A549 (cell line): ENCODE data around the gene SHLD1. TPM values are rescaled to one million over a fixed set of nuclear protein-coding genes. Genes with fewer than 3 reads are reported as not detected.

Experiments
- ATAC-seq, 2 experiments: fragments of 200-7000 bp in 1 of 2; fragments of >200 bp in 1 of 2; cut with Nextera tagmentation in 1 of 2; cut with Tn5 transposase in 1 of 2; 3 replicates each; pipeline versions ENCODE4 v1.8.0 to v1.9.1; 2018 to 2020; ENCODE audit warnings: mild to moderate bottlenecking in 1 of 2, moderate library complexity in 1 of 2
- CTCF ChIA-PET: fragments of 300-600 bp; sonication (Branson Sonifier 250); formaldehyde crosslinking; extraction: SDS; loops from one replicate; lab custom pipeline; 2021; ENCODE audit warnings: antibody characterized with exemption, inconsistent platforms; lab: Yijun Ruan, JAX
- POLR2A ChIA-PET: fragments of 350-600 bp; formaldehyde crosslinking; extraction: SDS; loops from one replicate; lab custom pipeline; 2021; ENCODE audit warnings: antibody characterized with exemption, inconsistent platforms; lab: Yijun Ruan, JAX
- DNase-seq, 2 experiments: peaks; one replicate each; pipeline versions ENCODE4 v3.0.0 to v3.0.0-alpha.2; 2011 to 2016; ENCODE audit warnings: low read depth in 1 of 2, low spot score in 1 of 2
- FAIRE-seq: peaks from 2 replicates; lab custom pipeline; 2011; peaks lifted over from hg19 to GRCh38; lab: Jason Lieb, UNC
- H3K27ac ChIP-seq, 2 experiments: fragments of >200 bp; sonication (Bioruptor Twin); formaldehyde crosslinking; 3 replicates each; pipeline ENCODE4 v1.5.1; 2016 to 2017
- H3K4me1 ChIP-seq: fragments of >200 bp; sonication (Bioruptor Twin); formaldehyde crosslinking; 3 replicates; pipeline ENCODE4 v1.6.1; 2016
- H3K4me2 ChIP-seq: fragments of >200 bp; sonication (Bioruptor Twin); formaldehyde crosslinking; 3 replicates; pipeline ENCODE4 v1.6.1; 2016
- H3K4me3 ChIP-seq: fragments of >200 bp; sonication (Bioruptor Twin); formaldehyde crosslinking; 3 replicates; pipeline ENCODE4 v1.5.1; 2016
- H3K9me3 ChIP-seq: fragments of >200 bp; sonication (Bioruptor Twin); formaldehyde crosslinking; 3 replicates; pipeline ENCODE4 v1.6.1; 2016
- BHLHE40 ChIP-seq: IDR thresholded peaks from 2 replicates; pipeline ENCODE4 v1.6.1; 2012; ENCODE audit warnings: low read depth, low read length, inconsistent platforms
- CBX8 ChIP-seq: fragments of 200-600 bp; sonication (generic); IDR thresholded peaks from 2 replicates; pipeline ENCODE4 v1.6.1; 2016
- CEBPB ChIP-seq, 2 experiments: fragments of >200 bp in 1 of 2; sonication (Bioruptor Twin) in 1 of 2; formaldehyde crosslinking in 1 of 2; IDR thresholded peaks; 2 replicates each; pipeline ENCODE4 v1.6.1; 2012 to 2016
- CHD2 ChIP-seq: fragments of 150-350 bp; IDR thresholded peaks from 2 replicates; pipeline ENCODE4 v1.6.1; 2014; ENCODE audit warnings: low read length; ENCODE audit not compliant: partially characterized antibody
- EHF ChIP-seq: fragments of 250-450 bp; sonication (Bioruptor Pico); IDR thresholded peaks from 2 replicates; pipeline ENCODE4 v1.5.0; 2020; ENCODE audit warnings: mild to moderate bottlenecking
- GATA3 ChIP-seq: IDR thresholded peaks from 2 replicates; pipeline ENCODE4 v1.6.1; 2012; ENCODE audit warnings: borderline replicate concordance
- HEYL ChIP-seq: fragments of 250-450 bp; sonication (Bioruptor Pico); IDR thresholded peaks from 2 replicates; pipeline ENCODE4 v1.8.0; 2021; ENCODE audit warnings: mild to moderate bottlenecking, moderate library complexity
- HOXB5 ChIP-seq: fragments of 250-450 bp; sonication (Bioruptor Pico); IDR thresholded peaks from 2 replicates; pipeline ENCODE4 v1.5.0; 2020; ENCODE audit warnings: mild to moderate bottlenecking, moderate library complexity
- JUN ChIP-seq, 2 experiments: fragments of >200 bp; sonication (Bioruptor Twin); formaldehyde crosslinking; IDR thresholded peaks; 2 replicates in 1 of 2; 3 replicates in 1 of 2; pipeline ENCODE4 v1.6.1; 2016 to 2017
- KDM1A ChIP-seq: fragments of 200-600 bp; sonication (generic); IDR thresholded peaks from 2 replicates; pipeline ENCODE4 v1.6.1; 2016; ENCODE audit warnings: low read depth, mild to moderate bottlenecking
- MAZ ChIP-seq: fragments of 150-350 bp; IDR thresholded peaks from 2 replicates; pipeline ENCODE4 v1.6.1; 2014; ENCODE audit warnings: antibody characterized with exemption, low read depth, low read length, borderline replicate concordance
- MYC ChIP-seq: IDR thresholded peaks from 2 replicates; pipeline ENCODE4 v1.6.1; 2012; ENCODE audit warnings: mild to moderate bottlenecking, inconsistent platforms, low read length, improper control_type of control experiment, borderline replicate concordance
- NPAS2 ChIP-seq: fragments of 250-450 bp; sonication (Bioruptor Pico); IDR thresholded peaks from 2 replicates; pipeline ENCODE4 v1.8.0; 2022; ENCODE audit warnings: mild to moderate bottlenecking, moderate library complexity, borderline replicate concordance
- ZFP36 ChIP-seq: fragments of 450-650 bp; IDR thresholded peaks from 2 replicates; pipeline ENCODE4 v1.6.1; 2014; ENCODE audit warnings: borderline replicate concordance; ENCODE audit not compliant: partially characterized antibody
- ZSCAN20 ChIP-seq: fragments of 250-450 bp; sonication (Bioruptor Pico); IDR thresholded peaks from 2 replicates; pipeline ENCODE4 v1.8.0; 2022; ENCODE audit warnings: mild to moderate bottlenecking, moderate library complexity
- WGBS: methylation state at CpG from one replicate; pipeline ENCODE4 v1.1.6; 2017; ENCODE audit errors: missing lambda C conversion rate; 5-methylcytosine and 5-hydroxymethylcytosine counted together
- polyA plus RNA-seq, 4 experiments: library from polyadenylated mRNA; depleted of rRNA in 3 of 4; stranded (reverse); fragments of >200 nt; fragmentation: RNase III in 1 of 4; extraction: RNeasy Plus Mini Kit Qiagen cat#74134 plus additional on column Dnase treatment in 1 of 4; gene quantifications; 2 replicates in 3 of 4; 3 replicates in 1 of 4; pipeline ENCODE4 v1.2.3, GENCODE V29; 2011 to 2017
- TF ChIP-seq, protein P1 (sequence below): fragments of 200-600 bp; sonication (generic); IDR thresholded peaks from 2 replicates; pipeline ENCODE4 v1.6.1; 2016; ENCODE audit warnings: antibody characterized with exemption, mild to moderate bottlenecking, moderate library complexity
- TF ChIP-seq, protein P2 (sequence below): fragments of >200 bp; sonication (Bioruptor Twin); formaldehyde crosslinking; IDR thresholded peaks from 3 replicates; pipeline ENCODE4 v1.5.1; 2016
- TF ChIP-seq, protein P3 (sequence below): fragments of >200 bp; sonication (Bioruptor Twin); formaldehyde crosslinking; IDR thresholded peaks from 3 replicates; pipeline ENCODE4 v1.6.1; 2016
- TF ChIP-seq, protein P4 (sequence below): IDR thresholded peaks from 2 replicates; pipeline ENCODE4 v1.6.1; 2012; ENCODE audit warnings: low read depth, borderline replicate concordance

SHLD1 gene
- polyA plus RNA-seq, 2 of the 4 experiments (the other 2 are of a cell fraction): 6.5 to 18.4 TPM

DNA sequence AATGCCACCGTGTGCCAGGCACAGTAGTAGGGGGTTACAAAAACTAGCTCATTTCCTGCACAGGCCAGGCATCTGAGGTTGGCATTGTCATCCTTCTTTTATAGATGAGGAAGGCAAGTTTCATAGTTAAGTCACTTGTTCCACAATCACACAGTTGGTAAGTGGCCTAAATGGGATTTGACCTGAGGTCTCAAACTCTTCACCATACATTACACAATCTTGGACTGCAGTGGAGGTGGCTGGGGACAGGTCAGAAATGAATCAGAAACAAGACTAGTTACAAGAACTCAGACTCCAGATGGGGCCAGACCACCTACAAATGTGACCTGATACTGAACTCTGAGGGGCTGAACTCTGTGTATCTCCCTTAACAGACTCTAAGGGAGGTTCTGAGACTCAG lies 150.7 kb downstream of the SHLD1 start:
- Histone ChIP-seq H3K9me3 (no peaks in the 10 kb centered on the region), H3K4me2 (no peak overlapping the region), H3K4me3 (no peak overlapping the region), H3K27ac (no peak overlapping the region), H3K4me1 (no peaks in the 10 kb centered on the region)
- POLR2A ChIA-PET: no interaction called here
- DNase-seq (no peak), FAIRE-seq (no peak), ATAC-seq (peak in 1 of 2 experiments; percentile 27; a peak in 2 of 6 replicates)
- CTCF ChIA-PET: interaction anchor here (0.7 kb wide), 1 partner anchor 12 kb away, joined by 3 read pairs; no protein-coding TSS in a partner anchor
- 73% methylated on average over 1 of the region's 1 CpG for WGBS
- TF ChIP-seq HEYL (CRISPR knock-in tag): no peak
- no peak for TF ChIP-seq BHLHE40
- no peak for TF ChIP-seq CBX8
- TF ChIP-seq HOXB5 (CRISPR knock-in tag): no peak
- no peak for TF ChIP-seq JUN (IDR thresholded peaks at IDR 0.05)
- TF ChIP-seq, protein P1, sequence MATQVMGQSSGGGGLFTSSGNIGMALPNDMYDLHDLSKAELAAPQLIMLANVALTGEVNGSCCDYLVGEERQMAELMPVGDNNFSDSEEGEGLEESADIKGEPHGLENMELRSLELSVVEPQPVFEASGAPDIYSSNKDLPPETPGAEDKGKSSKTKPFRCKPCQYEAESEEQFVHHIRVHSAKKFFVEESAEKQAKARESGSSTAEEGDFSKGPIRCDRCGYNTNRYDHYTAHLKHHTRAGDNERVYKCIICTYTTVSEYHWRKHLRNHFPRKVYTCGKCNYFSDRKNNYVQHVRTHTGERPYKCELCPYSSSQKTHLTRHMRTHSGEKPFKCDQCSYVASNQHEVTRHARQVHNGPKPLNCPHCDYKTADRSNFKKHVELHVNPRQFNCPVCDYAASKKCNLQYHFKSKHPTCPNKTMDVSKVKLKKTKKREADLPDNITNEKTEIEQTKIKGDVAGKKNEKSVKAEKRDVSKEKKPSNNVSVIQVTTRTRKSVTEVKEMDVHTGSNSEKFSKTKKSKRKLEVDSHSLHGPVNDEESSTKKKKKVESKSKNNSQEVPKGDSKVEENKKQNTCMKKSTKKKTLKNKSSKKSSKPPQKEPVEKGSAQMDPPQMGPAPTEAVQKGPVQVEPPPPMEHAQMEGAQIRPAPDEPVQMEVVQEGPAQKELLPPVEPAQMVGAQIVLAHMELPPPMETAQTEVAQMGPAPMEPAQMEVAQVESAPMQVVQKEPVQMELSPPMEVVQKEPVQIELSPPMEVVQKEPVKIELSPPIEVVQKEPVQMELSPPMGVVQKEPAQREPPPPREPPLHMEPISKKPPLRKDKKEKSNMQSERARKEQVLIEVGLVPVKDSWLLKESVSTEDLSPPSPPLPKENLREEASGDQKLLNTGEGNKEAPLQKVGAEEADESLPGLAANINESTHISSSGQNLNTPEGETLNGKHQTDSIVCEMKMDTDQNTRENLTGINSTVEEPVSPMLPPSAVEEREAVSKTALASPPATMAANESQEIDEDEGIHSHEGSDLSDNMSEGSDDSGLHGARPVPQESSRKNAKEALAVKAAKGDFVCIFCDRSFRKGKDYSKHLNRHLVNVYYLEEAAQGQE: no peak
- no peak for TF ChIP-seq NPAS2 (CRISPR knock-in tag)
- no peak for TF ChIP-seq ZSCAN20
- TF ChIP-seq ZFP36: no peak
- no peak for TF ChIP-seq MAZ
- no peak for TF ChIP-seq CEBPB (IDR thresholded peaks at IDR 0.05)
- no peak for TF ChIP-seq MYC
- TF ChIP-seq, protein P2, sequence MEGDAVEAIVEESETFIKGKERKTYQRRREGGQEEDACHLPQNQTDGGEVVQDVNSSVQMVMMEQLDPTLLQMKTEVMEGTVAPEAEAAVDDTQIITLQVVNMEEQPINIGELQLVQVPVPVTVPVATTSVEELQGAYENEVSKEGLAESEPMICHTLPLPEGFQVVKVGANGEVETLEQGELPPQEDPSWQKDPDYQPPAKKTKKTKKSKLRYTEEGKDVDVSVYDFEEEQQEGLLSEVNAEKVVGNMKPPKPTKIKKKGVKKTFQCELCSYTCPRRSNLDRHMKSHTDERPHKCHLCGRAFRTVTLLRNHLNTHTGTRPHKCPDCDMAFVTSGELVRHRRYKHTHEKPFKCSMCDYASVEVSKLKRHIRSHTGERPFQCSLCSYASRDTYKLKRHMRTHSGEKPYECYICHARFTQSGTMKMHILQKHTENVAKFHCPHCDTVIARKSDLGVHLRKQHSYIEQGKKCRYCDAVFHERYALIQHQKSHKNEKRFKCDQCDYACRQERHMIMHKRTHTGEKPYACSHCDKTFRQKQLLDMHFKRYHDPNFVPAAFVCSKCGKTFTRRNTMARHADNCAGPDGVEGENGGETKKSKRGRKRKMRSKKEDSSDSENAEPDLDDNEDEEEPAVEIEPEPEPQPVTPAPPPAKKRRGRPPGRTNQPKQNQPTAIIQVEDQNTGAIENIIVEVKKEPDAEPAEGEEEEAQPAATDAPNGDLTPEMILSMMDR: no peak

DNA sequence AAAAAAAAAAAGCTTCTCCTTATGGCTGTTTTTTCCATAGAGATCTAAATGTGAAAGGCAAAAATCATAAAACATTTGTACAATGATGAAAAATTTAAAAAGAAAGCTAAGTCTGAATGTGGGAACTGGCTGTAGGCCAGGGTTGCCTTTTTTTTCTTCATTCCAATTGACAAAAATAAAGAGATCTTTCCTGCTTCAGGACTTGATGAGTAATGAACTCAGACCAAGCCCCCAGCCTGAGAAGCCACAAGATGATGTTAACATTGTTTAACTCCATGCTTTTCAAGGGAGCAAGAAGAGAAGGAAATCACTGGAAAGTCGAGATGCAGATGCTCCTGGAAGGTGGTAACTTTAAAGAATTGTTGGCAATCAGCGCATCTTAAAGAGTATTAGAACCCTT lies 158.8 kb downstream of the SHLD1 start:
- CTCF ChIA-PET: interaction anchor here (1.0 kb wide), 1 partner anchor 380 kb away, joined by 3 read pairs; no protein-coding TSS in a partner anchor

More for the DNA sequence above, 158.8 kb downstream of the SHLD1 start:
- TF ChIP-seq NPAS2 (CRISPR knock-in tag) (no peak), BHLHE40 (no peak), GATA3 (no peak), CHD2 (no peak), HEYL (CRISPR knock-in tag) (no peak), KDM1A (no peak), EHF (CRISPR knock-in tag) (no peak), ZSCAN20 (no peak)
- TF ChIP-seq, protein P3, sequence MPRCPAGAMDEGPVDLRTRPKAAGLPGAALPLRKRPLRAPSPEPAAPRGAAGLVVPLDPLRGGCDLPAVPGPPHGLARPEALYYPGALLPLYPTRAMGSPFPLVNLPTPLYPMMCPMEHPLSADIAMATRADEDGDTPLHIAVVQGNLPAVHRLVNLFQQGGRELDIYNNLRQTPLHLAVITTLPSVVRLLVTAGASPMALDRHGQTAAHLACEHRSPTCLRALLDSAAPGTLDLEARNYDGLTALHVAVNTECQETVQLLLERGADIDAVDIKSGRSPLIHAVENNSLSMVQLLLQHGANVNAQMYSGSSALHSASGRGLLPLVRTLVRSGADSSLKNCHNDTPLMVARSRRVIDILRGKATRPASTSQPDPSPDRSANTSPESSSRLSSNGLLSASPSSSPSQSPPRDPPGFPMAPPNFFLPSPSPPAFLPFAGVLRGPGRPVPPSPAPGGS: no peak
- TF ChIP-seq, protein P4, sequence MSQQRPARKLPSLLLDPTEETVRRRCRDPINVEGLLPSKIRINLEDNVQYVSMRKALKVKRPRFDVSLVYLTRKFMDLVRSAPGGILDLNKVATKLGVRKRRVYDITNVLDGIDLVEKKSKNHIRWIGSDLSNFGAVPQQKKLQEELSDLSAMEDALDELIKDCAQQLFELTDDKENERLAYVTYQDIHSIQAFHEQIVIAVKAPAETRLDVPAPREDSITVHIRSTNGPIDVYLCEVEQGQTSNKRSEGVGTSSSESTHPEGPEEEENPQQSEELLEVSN: no peak
- TF ChIP-seq, all 56 proteins: peak for 0
- H3K27ac ChIP-seq: no peak overlapping the region
- POLR2A ChIA-PET: interaction anchor here (0.6 kb wide), 1 partner anchor 352 kb away, joined by 3 read pairs; no protein-coding TSS in a partner anchor
- no peak overlapping the region for H3K4me3 ChIP-seq
- ATAC-seq: no peak
- DNase-seq: no peak
- H3K4me1 ChIP-seq: peaks cover 6% of the 10 kb centered on the region; the same call in 1 of the 3 replicates
- H3K4me2 ChIP-seq: no peak overlapping the region
- 46% methylated on average over 2 of the region's 2 CpGs for WGBS
- FAIRE-seq: peak; percentile 74
- no peaks in the 10 kb centered on the region for H3K9me3 ChIP-seq
